Caki2 (cell line): ENCODE data around the gene GABRG2. TPM values are rescaled to one million over a fixed set of nuclear protein-coding genes. Genes with fewer than 3 reads are reported as not detected.

Experiments
- DNase-seq: peaks from one replicate; pipeline ENCODE4 v3.0.0-alpha.2; 2015; ENCODE audit warnings: low read depth
- in situ Hi-C: cut with HindIII; loops from 2 replicates; pipeline ENCODE4 v1.10.0; 2016; ENCODE audit warnings: low sequenced_read_pairs, low pct_unique_long_range_greater_than_20kb, mixed read lengths
- total RNA-seq: library from RNA; depleted of rRNA; stranded (reverse); fragments of >200 nt; shearing (Covaris generic); gene quantifications from 2 replicates; pipeline ENCODE4 v1.2.3, GENCODE V29; 2014; ENCODE audit warnings: low replicate concordance; rRNA removed

Gene GABRG2
- total RNA-seq, 1 experiment from 2014 or later, result not detected

GRCh38 chr5:162163663-162164062, 96.1 kb downstream of the GABRG2 start:
- in situ Hi-C loops, result no loop called here

GRCh38 chr5:162174358-162174974, 106.9 kb downstream of the GABRG2 start:
- no peak for DNase-seq
- in situ Hi-C loops, result no loop called here

More at GRCh38 chr5:162163663-162164062, 96.1 kb downstream of the GABRG2 start:
- DNase-seq, result no peak

- DNase-seq, result no peak
- in situ Hi-C loops, result no loop called here
These were observed 119.8 kb downstream of the GABRG2 start for GRCh38 chr5:162187371-162187770.

GRCh38 chr5:162189719-162190118, 122.1 kb downstream of the GABRG2 start:
- in situ Hi-C loops, result no loop called here
- no peak for DNase-seq

- no peak for DNase-seq
- in situ Hi-C loops, result no loop called here
These were observed 125.4 kb downstream of the GABRG2 start for GRCh38 chr5:162193012-162193411.

GRCh38 chr5:162196351-162196750, 128.8 kb downstream of the GABRG2 start:
- in situ Hi-C loops, result no loop called here
- no peak for DNase-seq

- DNase-seq, result no peak
- in situ Hi-C loops, result no loop called here
These were observed 134.8 kb downstream of the GABRG2 start for GRCh38 chr5:162202285-162202880.

Other genes starting within 250 kb of the GABRG2 start
- not detected in 2 replicates for gene GABRA1, start 219.7 kb upstream of the GABRG2 start, total RNA-seq